KMS-11 (cell line): ENCODE results near the gene ELF4.

Experiments used
- H2AFZ ChIP-seq: fragments of 200-600 bp; sonication (generic); 2 replicates; pipeline ENCODE4 v1.6.1; 2016; ENCODE audit warnings: antibody characterized with exemption, mixed run types, low read depth
- H3K27ac ChIP-seq: fragments of 200-600 bp; sonication (generic); 2 replicates; pipeline ENCODE4 v1.6.1; 2016; ENCODE audit warnings: mild to moderate bottlenecking, mixed run types
- H3K27me3 ChIP-seq: fragments of 200-600 bp; sonication (generic); 2 replicates; pipeline ENCODE4 v1.6.1; 2017; ENCODE audit warnings: mild to moderate bottlenecking, low read depth, mixed run types, moderate library complexity; ENCODE audit not compliant: insufficient read depth
- H3K36me3 ChIP-seq: fragments of 200-600 bp; sonication (generic); 2 replicates; pipeline ENCODE4 v1.6.1; 2017; ENCODE audit warnings: mild to moderate bottlenecking, mixed run types; ENCODE audit not compliant: insufficient read depth
- H3K4me1 ChIP-seq: fragments of 200-600 bp; sonication (generic); 2 replicates; pipeline ENCODE4 v1.6.1; 2016; ENCODE audit warnings: mild to moderate bottlenecking, low read depth, mixed run types; ENCODE audit not compliant: poor library complexity, severe bottlenecking
- H3K4me2 ChIP-seq: fragments of 200-600 bp; sonication (generic); 2 replicates; pipeline ENCODE4 v1.7.0; 2016; ENCODE audit warnings: mild to moderate bottlenecking, mixed run types
- H3K4me3 ChIP-seq: fragments of 200-600 bp; sonication (generic); IDR thresholded peaks from 2 replicates; pipeline ENCODE4 v1.6.1; 2017; ENCODE audit warnings: low read depth, low read length, mixed read lengths; ENCODE audit not compliant: insufficient read depth
- H3K79me2 ChIP-seq: fragments of 200-600 bp; sonication (generic); 2 replicates; pipeline ENCODE4 v1.6.1; 2016; ENCODE audit warnings: low read depth, mixed run types; ENCODE audit not compliant: insufficient read depth
- H3K9ac ChIP-seq: fragments of 200-600 bp; sonication (generic); 2 replicates; pipeline ENCODE4 v1.6.1; 2016; ENCODE audit warnings: mild to moderate bottlenecking, mixed run types
- H4K20me1 ChIP-seq: fragments of 200-600 bp; sonication (generic); 2 replicates; pipeline ENCODE4 v1.6.1; 2016; ENCODE audit warnings: mild to moderate bottlenecking, mixed run types; ENCODE audit not compliant: insufficient read depth
- TF ChIP-seq, protein P1 (sequence below): fragments of 200-600 bp; sonication (generic); conservative IDR thresholded peaks from 2 replicates; pipeline ENCODE4 v1.6.1; 2017; ENCODE audit warnings: low read depth, mild to moderate bottlenecking, antibody characterized with exemption, low read length, moderate library complexity, mixed read lengths

Gene ELF4

DNA sequence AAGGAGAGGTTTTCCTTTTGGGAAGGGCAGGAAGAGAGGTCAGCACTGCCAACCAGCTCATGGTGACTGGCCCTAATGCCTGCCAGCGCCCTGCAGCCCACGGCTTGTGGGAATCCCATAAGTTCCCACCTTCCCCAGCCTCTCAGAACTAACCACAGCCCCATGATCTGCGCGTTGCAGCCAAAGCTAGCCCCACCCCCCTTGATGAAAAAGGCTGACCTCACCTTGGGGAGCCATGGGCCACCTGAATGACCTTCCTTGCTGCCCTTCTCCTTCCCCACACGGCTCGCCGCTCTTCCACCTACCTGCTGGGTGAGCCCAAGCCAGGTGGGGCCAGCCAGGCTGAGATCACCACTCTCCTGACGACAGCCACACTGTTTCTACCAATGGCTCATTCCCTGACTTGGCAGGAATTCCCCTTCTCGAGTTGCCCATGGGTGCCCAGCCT lies 3.9 kb upstream of the ELF4 start:
- H3K4me2 ChIP-seq = no peak overlapping the region
- H3K9ac ChIP-seq = no peak overlapping the region
- H2AFZ ChIP-seq = no peak overlapping the region
- no peaks in the 10 kb centered on the region for H4K20me1 ChIP-seq
- no peaks in the 10 kb centered on the region for H3K27me3 ChIP-seq
- no peak overlapping the region for H3K4me3 ChIP-seq
- TF ChIP-seq, protein P1, sequence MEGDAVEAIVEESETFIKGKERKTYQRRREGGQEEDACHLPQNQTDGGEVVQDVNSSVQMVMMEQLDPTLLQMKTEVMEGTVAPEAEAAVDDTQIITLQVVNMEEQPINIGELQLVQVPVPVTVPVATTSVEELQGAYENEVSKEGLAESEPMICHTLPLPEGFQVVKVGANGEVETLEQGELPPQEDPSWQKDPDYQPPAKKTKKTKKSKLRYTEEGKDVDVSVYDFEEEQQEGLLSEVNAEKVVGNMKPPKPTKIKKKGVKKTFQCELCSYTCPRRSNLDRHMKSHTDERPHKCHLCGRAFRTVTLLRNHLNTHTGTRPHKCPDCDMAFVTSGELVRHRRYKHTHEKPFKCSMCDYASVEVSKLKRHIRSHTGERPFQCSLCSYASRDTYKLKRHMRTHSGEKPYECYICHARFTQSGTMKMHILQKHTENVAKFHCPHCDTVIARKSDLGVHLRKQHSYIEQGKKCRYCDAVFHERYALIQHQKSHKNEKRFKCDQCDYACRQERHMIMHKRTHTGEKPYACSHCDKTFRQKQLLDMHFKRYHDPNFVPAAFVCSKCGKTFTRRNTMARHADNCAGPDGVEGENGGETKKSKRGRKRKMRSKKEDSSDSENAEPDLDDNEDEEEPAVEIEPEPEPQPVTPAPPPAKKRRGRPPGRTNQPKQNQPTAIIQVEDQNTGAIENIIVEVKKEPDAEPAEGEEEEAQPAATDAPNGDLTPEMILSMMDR = no peak
- no peaks in the 10 kb centered on the region for H3K36me3 ChIP-seq
- no peaks in the 10 kb centered on the region for H3K79me2 ChIP-seq
- no peak overlapping the region for H3K27ac ChIP-seq
- peaks cover 29% of the 10 kb centered on the region for H3K4me1 ChIP-seq

DNA sequence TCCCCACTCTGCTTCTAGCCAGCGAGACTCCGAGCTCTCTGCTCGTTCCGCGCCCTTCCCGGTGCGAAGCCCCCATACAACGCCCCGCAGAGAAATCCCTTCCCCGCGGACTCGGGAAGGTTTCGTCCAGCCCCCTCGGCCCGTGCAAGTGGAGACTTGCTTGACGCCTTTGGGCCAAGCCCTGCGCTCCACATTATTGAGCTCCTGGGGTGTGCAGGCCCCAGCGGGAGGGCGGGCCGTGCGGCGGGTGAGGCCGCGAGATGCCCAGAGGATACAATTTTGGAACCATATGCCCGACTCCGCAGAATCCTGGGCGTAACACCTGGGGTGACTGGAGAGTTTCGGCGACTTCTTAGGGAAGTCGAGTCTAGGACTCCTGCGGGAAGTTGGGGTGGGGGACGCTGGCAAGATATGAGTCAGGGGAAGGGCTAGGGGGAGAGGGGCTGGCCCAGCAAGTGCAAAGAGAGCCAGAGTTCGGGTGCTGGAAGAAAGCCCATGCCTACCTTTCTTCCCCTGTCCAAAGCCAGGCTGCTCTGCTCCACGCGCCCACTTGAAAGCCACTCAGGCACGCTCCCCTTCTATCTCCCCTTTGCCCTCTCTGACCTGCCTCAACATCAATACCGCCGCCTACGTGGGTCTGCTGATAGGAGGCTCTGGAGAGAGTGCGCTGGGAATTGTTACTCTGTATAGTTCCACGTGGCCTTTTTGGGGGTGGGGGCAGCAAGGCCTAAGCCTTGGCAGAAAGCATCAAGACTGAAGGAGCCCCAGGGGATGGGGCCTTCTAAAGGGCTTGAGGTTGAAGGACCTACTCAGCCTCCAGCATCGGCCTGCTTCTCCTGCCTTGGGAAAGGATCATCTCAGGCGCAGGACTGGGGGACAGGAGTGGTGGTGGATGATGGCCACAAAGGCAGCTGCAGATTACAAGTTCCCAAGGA lies 1.2 kb upstream of the ELF4 start:
- TF ChIP-seq, protein P1 = no peak
- Histone ChIP-seq H3K36me3 (no peaks in the 10 kb centered on the region), H2AFZ (no peak overlapping the region), H4K20me1 (no peaks in the 10 kb centered on the region), H3K79me2 (no peaks in the 10 kb centered on the region), H3K4me1 (peaks cover 32% of the 10 kb centered on the region), H3K9ac (no peak overlapping the region), H3K27me3 (no peaks in the 10 kb centered on the region), H3K4me3 (no peak overlapping the region), H3K27ac (no peak overlapping the region), H3K4me2 (no peak overlapping the region)

DNA sequence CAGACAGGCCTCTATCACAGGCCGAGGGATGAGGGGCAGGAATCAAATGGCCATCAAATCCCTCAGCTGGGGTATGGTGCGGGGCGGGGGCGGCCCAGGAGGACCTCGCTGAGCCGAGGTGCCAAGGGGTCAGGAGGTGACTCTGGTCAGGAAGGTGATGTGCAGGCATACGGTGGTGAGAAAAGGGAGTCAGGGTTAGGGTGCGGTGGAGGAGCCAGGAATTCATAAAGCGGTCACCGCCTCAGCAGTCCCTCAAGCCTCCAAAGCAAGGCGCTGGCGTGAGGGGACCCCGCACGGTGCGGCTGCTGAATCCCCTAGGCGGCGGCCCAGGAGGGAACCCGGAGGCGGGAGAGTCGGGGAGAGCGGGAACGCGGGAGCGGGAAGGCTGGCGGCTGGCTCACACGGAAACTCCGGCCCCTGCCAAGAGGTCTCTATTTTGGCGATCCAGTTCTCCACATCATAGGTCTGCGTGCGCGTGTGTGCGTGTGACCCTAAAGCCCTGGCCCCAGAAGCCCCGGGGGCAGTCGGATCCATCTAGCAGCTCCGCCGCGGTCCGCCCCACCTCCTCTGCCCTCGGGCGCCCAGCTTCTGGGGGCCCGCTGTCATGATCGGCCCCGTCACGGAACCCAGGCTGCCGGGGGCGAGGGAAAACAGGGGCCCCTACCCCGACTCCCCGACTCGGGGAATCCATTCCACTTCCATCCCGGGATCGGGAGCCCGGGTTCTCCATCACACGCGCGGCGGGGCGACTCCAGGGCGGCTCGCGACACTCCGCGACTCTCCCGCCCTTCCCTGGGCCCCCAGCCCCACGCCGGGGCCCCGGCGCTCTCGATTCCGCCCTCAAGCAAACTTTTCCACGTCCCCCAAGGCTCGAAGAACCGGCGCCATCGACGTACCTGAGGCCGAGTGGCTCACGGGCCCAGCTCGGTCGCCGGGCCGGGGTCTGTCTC lies 593 bp downstream of the ELF4 start:
- Histone ChIP-seq H3K36me3 (no peaks in the 10 kb centered on the region), H3K4me1 (peaks cover 20% of the 10 kb centered on the region), H3K9ac (peak overlapping the region; percentile 73), H3K27ac (peak overlapping the region; percentile 42; the same call in 1 of the 2 replicates), H3K27me3 (no peaks in the 10 kb centered on the region), H2AFZ (peak overlapping the region; percentile 73), H3K4me2 (peak overlapping the region; percentile 29; the same call in 1 of the 2 replicates), H4K20me1 (no peaks in the 10 kb centered on the region), H3K4me3 (no peak overlapping the region), H3K79me2 (no peaks in the 10 kb centered on the region)
- TF ChIP-seq, protein P1 = no peak

DNA sequence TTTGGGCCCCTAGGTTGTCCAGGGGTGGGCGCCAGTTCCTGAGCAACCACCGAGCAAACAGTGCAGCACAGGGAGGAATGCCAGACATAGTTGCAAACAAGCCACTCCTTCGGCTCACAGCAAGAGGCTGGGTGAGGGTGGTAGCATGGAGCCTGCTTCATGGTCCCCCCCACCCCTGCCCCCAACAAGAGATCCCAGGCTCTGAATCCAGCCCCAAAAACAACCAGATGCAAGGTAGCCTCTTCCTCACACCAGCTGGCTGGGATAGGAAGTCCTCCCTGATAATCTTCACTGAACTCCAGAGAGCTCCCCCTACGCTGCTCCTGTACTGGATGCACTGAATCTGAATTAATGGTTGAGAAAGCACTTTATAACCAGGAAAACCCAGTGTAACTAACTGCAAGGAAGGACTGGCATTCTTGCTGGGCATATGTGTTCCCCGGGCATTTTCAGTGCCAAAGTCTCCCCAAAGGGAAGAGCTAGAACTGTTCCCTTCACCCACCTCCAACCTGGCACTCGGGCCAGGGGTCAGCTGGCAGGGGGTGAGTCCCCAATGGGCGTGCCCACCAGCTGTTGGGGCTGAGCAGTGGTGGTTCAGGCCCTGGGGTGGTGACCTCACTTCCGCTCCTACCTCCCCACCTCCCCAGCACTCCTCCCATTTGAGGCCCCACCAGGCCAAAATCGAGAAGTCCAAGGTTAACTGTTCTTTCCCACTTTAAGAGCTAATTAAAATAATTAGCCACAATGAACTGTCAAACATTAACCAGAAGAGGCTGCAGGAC lies 1.5 kb downstream of the ELF4 start:
- H2AFZ ChIP-seq = no peak overlapping the region
- peak overlapping the region; percentile 29; the same call in 1 of the 2 replicates for H3K4me2 ChIP-seq
- H3K79me2 ChIP-seq = no peaks in the 10 kb centered on the region
- peaks cover 11% of the 10 kb centered on the region for H3K4me1 ChIP-seq
- no peak overlapping the region for H3K27ac ChIP-seq
- no peak overlapping the region for H3K4me3 ChIP-seq
- no peaks in the 10 kb centered on the region for H3K27me3 ChIP-seq
- TF ChIP-seq, protein P1 = no peak
- H3K36me3 ChIP-seq = no peaks in the 10 kb centered on the region
- no peak overlapping the region for H3K9ac ChIP-seq
- no peaks in the 10 kb centered on the region for H4K20me1 ChIP-seq
